ENCODE results near the gene RAD9A.

RAD9A gene

GRCh38 chr11:67391304-67392182 lies at the start of gene RAD9A:
Gene RAD9A, plus strand, starts transcription at chr11:67391986. Its CDS starts 59 bp downstream, at chr11:67392045.
- peak; percentile 83 to 92 (median 89) for DNase-seq (ENCODE audit: low read depth in 3 of 3)

GRCh38 chr11:67344264-67344663 lies 47.5 kb upstream of the RAD9A start:
- no peak for DNase-seq (ENCODE audit: low read depth in 3 of 3)

- DNase-seq (ENCODE audit: low read depth in 3 of 3) = no peak
Measured at GRCh38 chr11:67345247-67345919, 46.4 kb upstream of the RAD9A start.

DNA sequence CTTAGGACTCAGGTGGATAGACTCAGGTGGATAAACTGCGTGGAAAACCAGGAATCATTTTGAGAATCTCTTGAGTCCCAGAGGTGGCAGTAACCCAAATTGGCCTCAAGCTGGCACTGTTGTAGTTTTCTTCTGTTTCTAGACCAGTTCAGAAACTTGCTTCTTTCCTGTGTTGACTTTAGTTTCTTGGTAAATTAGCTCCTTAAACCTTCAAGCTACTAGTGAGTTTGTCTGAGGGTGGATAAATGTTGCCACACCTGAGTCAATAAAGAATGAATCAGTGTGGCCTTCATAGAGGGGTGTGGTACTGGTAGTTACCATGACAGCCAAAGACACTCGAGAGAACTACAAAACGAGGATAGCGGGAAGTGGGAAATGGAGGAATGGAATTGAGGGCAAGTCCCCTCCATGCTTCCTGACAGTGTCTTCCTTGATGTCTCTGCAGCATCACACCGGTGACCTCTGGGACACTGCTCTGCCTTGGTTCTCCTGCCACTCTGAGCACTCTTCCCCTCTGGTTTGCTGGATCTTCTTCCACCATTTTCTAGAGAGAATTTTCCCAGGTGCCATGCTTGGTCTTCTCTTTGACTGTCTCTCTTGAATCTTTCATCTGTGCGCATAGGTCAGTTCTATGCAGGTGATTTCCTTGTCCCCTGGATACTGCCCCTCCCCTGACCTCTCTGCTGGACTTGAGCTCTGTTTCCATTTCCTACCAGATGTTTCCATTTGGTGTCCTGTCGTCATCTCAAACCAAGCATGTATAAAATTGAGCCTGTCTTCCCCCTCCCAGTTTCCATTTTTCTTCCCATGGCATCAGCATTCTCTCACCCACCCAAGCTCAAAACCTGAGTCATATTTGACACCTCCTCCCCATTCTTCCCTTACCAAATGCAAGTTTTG lies 45.6 kb upstream of the RAD9A start:
- no peak for DNase-seq (ENCODE audit: low read depth in 3 of 3)

- no peak for DNase-seq (ENCODE audit: low read depth in 3 of 3)
Measured at GRCh38 chr11:67347964-67348749, 43.6 kb upstream of the RAD9A start.

DNA sequence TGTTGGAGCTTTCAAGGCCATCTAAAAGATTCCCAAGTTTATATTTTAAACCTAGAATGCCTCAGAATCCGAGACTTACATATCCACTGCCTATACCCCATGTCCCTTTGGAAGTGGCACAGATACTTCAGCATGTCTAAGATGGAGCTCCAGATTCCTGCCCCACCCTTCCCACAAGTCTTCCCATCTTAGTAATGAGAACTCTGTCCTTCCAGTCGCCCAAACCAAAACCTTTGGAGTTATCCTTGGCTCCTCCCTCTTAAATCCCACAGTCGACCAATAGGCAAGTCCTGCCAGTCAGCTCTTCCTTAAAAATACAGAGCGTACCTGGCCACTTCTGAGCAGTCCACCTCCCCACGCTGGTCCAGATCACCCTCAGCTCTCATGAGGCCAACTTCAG lies 42.8 kb upstream of the RAD9A start:
- DNase-seq (ENCODE audit: low read depth in 3 of 3) = no peak

DNA sequence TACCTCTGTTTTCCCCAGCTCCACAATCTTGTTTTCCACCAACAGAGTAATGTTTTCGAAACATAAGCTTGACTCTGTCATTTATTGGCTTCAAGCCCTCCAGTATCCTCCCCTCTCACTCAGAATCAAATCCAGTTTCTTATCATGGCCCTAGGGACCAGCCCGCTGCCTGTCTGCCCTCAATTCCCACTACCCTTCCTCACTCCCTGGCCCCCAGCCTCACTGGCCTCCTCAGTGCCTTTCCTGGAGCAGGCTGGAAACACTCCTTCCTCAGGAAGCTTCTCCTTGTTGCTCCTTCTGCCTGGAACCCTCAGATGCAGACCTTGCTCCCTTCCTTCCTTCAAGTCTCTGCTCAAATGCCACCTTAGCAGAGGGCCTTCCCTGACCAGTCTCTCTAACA lies 42.3 kb upstream of the RAD9A start:
- DNase-seq (ENCODE audit: low read depth in 3 of 3) = no peak

- no peak for DNase-seq (ENCODE audit: low read depth in 3 of 3)
Measured at GRCh38 chr11:67349928-67350465, 41.8 kb upstream of the RAD9A start.

- DNase-seq (ENCODE audit: low read depth in 3 of 3) = peak; percentile 29 to 57 (median 41)
Measured at GRCh38 chr11:67351275-67352005, 40.3 kb upstream of the RAD9A start.

GRCh38 chr11:67352546-67353316 lies 39.1 kb upstream of the RAD9A start:
- DNase-seq (ENCODE audit: low read depth in 3 of 3) = peak in 1 of 3 experiments; percentile 39

DNA sequence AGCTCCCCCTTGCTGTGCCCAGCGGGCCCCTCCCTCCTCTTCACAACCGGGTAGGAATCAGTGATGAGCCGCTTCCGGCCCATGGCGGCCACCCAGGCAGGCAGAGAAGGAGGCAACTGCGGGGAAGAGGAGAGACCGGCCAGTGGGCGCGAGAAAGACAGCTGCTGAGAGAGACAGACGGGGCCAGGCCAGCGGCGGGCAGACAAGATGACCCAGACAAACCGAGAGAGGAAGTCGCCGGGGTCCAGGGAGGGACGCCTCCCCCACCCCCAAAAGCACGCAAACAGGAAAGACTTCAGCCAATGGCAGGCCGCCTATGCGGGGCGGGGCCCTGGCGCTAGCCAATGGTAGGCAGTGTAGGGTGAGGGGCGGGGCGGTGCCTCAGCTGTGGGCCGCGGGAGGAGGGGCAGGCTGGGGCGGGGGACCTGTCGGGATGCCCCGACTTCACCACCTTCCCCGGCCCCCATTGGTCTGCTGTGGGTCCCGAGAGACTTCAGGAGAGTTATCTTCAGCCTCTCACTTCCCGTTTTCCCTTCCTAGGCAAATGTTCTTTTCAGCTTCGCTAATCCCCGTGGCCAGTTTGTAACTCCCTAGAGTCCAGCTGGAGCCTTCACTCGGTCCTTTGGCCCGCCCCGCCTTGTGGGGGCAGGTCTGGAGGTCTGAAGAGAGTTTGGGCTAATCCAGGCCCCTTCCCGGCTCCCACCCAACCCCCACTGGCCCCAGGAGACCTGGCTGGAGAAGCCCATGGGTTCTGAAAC lies 38.3 kb upstream of the RAD9A start, which contains the start of gene POLD4:
Gene POLD4 (minus strand): TSS at position 230 of the 758 bp plus-strand sequence. CDS start 147 bp downstream, at position 83.
- peak; percentile 89 to 97 (median 91) for DNase-seq (ENCODE audit: low read depth in 3 of 3)

GRCh38 chr11:67354075-67355022 lies 37.4 kb upstream of the RAD9A start:
- DNase-seq (ENCODE audit: low read depth in 3 of 3) = no peak

DNA sequence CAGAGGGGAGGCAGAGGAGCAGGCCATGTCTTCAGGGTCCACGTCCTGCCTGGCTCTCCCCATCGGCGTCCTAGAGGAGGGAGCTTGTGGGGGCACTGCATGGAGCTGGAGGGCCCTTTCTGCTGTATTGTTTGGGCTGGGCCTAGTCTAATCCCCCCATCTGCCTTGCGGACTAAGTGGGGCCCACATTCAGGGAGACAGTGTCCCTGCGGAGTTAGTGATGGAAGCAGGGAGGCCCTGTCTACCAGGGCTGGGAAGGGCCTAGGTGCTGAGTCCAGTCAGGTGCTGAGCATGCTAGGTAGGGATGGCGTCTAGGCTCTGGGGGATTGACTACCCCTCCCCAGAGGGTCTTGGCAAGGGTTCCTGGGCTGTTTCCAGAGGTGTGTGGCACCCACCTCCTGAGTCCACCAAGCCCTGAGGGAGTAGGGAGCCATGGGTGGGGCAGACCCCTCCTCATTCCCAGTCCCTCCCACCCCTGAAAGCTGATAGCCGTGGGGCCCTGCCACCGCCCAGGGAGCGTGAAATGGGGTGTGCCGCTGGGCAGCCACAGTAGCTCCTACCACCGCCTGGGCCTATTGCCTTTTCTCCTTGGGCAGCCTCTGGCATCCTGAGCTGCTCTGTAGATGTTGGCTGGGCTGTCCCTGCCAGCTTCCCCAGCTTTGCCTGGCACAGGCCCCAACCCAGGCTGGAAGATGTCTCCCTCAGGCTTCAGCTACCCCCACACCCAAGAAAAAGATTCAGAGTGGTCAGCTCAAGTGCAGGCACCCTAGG lies 36.6 kb upstream of the RAD9A start:
- no peak for DNase-seq (ENCODE audit: low read depth in 3 of 3)

DNA sequence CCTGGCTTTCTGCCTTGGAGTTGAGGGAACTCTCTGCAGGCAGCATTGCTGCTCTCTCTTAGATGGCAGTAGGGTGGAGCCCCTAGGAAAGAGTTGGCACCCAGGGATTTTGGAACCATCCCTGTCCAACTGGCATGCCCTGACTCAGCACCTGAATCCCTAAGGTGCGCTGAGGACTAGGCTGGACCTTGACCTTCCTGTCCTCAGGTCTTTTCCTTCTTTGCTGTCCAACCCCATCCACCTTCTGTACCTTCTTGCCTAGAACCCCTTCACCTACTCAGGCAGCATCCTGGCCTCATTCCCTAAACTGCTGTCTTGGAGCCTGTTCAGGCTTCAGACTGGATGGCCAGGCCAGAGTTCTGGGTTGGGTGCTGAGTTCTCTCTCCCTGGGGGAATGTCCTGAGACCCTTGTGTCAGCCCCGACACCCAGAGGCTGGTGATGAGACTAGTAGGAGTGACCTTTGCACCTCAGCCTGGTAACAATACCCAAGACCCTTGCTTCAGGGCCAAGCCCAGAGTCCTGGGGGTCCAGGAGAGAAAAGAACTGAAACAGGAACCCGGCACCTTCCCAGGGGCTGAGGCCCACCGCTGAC lies 35.9 kb upstream of the RAD9A start:
- no peak for DNase-seq (ENCODE audit: low read depth in 3 of 3)

GRCh38 chr11:67356387-67356863 lies 35.4 kb upstream of the RAD9A start:
- DNase-seq (ENCODE audit: low read depth in 3 of 3) = no peak
